Measurements from ENCODE around the gene BLCAP.

The BLCAP gene

DNA sequence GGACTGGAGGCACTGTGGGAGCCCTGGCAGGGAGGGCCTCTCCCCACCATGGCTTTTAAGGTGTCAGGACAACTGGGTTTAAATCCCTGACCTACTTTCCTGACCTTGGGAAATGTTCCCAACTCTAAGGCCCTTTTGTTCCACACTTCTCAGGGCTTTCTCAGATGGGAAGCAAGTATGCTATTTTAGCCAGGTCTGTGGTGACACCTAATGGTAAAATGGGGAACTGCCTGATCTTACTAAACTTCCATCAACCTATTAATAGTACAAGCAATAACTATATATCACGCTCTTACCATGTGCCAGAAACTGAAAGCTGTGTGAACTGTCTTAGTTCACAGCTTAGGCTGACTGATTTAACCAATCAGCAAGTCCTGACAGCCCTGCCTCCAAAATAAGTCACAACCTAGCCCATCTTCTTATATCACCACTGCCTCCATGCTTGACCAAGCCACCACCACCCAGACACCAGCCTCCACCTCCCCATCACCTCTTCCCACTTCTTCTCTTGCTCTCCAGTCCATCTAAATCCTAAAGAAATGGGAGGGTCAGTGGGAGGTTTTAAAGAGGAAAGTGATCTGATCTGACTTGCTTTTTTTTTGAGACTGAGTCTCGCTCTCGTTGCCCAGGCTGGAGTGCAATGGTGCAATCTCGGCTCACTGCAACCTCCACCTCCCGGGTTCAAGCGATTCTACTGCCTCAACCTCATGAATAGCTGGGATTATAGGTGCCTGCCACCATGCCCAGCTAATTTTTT, 6.9 kb upstream of the BLCAP start:
- in situ Hi-C loops (cut with MboI; ENCODE audit: low sequenced_read_pairs), result loop anchor here (5.0 kb wide), 2 partner anchors 267 to 337 kb away; no protein-coding TSS in a partner anchor

DNA sequence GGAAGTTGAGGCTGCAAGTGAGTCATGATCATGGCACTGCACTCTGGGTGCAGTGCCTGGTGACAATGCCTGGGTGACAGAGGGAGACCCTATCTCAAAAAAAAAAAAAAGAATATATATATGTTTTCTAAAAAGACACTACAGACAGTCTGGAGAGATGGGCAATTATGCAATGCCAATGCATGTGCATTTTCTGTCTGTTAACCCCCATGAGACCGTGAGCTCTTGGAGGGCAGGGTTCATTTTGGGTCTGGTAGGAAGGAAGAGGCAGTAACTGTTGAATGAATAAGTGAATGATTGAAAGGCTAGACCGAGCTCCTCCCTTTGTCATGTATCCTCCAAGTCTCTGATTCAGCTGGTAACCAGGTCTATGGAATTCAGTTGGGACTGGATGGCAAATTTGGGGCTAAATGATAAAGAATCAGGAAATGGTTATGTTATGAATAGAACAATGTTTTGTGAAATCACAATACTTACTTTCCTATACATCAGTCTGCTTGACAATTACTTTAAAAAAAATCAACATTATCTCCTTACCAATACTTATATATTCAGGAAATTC, 5.6 kb upstream of the BLCAP start:
- in situ Hi-C loops (cut with MboI; ENCODE audit: low sequenced_read_pairs), result loop anchor here (5.0 kb wide), 1 partner anchor 266 kb away; no protein-coding TSS in a partner anchor

DNA sequence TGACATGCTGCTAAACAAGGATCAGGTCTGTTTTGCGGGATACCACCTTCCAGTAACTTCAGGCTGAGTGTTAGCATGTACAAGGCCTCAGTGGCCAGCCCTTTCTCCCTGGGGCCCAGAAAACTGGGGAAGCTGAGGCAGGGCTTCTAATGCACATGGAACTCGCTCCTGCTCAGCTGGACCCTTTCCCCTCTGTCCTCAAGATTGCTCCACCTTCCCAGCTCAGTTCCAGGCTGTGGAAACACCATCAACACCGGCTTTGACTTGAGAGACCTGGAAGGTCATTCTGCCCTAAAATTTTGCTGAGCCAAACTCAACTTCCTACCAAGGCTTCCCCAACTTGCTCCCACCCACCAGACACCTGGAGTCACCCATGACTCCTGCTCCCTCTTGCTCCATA, 4.2 kb upstream of the BLCAP start:
- in situ Hi-C loops (cut with MboI; ENCODE audit: low sequenced_read_pairs), result loop anchor here (5.0 kb wide), 1 partner anchor 265 kb away; no protein-coding TSS in a partner anchor

DNA sequence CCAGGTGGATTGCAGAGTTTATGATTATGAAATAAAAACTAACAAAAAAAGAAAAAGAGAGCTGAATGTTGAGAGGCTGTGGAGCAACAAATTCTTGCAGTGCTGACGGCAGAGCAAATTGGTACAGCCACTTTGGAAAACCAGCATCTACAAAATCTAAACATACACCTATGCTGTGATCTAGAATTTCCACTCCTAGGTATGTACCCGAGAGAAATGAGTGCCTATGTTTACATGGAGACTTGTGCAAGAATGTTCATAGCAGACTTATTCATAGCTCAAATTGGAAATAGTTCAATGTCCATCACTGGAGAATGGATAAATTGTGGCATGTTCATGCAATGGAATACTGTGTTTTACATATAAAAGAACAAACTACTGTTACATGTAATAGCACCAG, 3.0 kb upstream of the BLCAP start:
- in situ Hi-C loops (cut with MboI; ENCODE audit: low sequenced_read_pairs), result loop anchor here (5.0 kb wide), 1 partner anchor 263 kb away; no protein-coding TSS in a partner anchor

DNA sequence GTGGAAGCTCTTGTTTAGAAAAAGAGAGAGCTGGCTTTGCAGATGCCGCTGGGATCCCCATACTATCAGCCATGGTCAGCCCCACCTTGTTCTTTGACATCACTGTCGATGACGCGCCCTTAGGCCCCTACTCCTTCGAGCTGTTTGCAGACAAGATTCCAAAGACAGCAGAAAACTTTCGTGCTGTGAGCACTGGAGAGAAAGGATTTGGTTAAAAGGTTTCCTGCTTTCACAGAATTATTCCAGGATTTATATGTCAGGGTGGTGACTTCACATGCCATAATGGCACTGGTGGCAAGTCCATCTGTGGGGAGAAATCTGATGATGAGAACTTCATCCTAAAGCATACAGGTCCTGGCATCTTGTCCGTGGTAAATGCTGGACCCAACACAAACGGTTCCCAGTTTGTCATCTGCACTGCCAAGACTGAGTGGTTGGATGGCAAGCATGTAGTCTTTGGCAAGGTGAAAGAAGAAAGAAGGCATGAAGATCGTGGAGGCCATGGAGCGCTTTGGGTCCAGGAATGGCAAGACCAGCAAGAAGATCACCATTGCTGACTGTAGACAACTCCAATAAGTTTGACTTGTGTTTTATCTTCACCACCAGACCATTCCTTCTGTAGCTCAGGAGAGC, 2.4 kb upstream of the BLCAP start:
- in situ Hi-C loops (cut with MboI; ENCODE audit: low sequenced_read_pairs), result loop anchor here (5.0 kb wide), 1 partner anchor 263 kb away; no protein-coding TSS in a partner anchor

DNA sequence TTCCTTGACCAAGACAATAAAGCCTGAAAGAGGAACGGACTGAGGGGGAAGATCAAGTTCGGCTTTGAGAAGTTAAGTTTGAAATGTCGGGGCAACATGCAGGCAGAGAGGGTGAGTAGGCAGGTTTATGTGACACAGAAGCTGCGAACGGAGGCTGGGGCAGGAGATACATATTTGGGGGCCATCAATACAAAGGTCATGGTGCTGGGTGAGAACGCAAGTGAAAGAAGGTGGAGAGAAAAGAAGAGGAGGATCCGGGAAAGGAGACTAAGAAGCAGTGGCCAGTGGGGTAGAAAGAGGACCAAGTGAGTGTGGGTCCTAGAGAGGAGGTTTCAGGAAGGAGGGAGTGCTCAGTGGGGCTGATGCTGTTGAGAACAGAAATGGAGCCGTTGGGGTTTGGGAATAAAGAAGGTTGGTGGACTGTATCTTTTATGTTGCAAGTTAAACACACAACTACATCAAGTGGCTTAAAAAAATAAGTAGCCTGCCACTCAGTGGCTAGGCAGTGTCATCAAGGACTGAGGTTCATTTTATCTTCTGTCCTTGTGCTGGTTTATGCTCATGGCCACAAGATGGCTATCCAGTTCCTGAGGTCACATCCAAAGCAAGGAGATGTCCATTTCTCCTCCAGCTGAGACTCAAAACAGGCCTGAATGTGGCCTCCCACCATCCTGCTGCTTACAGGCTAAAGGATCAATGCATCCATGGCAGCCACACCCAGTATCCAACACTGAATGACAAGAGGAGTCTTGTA, 1.7 kb upstream of the BLCAP start:
- in situ Hi-C loops (cut with MboI; ENCODE audit: low sequenced_read_pairs), result no loop called here

DNA sequence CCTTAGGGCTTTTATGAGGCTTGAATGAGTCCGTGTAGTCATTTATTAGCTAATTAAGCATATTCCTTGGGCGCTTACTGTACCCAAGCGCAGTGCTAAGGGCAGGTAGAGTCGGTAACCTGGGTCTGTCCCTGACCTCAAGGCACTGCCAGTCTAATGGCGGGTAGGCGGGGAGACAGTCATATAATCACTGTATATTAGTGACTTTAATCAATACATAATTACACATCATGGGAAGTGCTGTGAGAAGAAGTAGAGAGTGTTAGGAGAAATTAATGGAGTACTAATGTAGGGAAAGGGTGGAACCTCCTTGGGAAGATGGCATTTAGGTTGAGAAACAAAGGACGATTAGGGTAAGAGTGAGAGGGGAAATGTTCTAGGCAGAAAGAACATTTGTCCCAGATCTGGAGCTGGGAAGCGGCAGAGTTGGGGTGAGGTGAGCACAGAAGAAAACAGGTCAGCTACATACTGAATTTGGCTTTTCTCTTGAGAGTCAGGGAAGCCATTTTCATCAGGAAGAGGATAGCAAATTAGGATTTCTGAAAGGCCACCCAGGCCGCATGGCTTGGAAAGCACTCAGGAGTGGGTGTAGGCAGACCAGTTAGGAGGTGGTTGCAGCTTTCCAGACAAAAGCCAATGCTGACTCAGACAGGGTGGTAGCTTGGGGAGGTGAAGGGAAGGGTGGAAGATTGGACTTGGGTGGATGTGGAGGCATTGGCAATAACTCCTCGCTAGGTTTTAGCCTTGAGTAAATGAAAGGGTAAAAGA, 954 bp upstream of the BLCAP start:
- in situ Hi-C loops (cut with MboI; ENCODE audit: low sequenced_read_pairs), result no loop called here

DNA sequence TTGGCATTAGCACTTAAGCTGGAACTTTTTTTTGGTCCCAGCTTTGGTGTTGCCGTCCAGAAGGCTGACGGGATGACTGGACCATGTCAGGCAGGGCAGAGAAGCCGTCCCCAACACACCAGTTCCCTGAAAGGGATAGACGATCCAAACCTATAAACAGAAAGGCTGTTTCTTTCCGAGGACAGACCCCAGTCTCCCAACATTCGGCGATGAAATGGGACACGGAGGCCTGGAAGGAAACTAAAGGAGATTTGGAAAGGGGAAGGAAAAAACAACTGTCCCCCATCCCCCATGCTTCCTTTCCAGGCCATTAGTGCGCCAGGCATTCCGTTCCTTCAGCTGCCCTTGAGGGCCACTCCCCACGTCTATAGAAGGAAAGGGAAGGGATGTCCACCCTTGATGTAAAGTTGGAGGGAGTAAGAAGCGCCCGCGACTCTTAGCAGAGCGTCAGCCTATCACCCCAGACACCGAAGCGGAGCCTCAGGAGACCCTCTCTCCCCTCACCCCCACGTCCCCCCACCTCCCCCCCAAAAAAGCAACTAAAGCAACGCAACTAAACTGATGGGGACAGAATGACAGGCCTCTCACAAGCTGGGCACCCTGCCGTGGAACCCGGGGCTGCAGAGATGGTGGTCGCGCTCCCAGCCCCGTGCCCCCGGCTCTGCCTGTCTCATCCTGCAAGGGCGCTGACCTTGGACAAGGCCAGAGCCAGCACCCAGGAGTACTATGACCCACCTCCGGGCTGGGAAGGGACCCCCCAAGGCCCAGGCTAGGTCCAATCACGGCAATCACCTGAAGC, 638 bp downstream of the BLCAP start:
- in situ Hi-C loops (cut with MboI; ENCODE audit: low sequenced_read_pairs), result no loop called here

DNA sequence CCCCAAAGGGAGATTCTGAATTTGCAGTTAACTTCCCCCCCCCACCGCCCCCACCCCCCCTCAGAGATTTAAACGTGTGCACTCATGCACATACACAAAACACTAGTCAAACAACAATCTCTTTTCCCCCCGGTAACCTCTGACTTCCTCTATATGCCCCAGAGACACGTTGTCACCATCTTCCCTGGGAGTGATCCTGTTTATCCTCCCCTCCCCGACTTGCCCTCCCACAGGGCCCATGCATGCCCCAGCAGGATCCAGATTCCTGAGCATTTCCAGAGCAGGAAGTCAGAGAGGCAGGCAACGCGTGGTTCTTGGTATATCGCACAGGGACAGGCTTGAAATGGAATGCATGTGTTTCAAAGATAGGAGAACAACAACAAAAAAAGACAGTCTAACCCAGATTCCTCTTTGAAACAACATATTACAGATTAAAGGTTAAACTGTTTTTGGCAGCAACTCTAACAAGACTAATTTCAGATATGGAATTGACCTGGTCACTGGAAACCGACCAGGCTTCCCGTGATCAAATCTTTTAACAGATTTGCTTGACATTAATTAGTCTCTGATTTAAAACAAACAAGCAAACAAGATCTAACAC, 1.3 kb downstream of the BLCAP start:
- in situ Hi-C loops (cut with MboI; ENCODE audit: low sequenced_read_pairs), result no loop called here

DNA sequence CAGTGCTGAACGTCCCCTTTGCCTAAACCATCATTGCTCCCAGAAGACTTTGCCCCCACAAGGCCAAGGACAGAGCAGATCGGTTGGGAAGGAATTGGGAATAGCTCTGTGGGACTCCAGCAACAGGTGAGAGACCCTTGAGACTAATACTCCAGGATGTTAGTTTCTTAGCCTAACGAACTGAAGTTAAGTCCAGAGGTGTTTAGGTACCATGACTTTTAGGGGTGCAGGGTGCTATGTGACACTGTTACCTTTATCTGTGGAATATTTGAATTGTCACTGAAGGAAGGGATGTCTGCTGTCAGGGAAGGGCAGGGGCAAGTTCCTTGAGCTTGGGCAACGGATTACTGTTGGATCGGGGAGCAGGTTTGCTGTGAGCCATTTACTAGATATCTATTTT, 1.9 kb downstream of the BLCAP start:
- in situ Hi-C loops (cut with MboI; ENCODE audit: low sequenced_read_pairs), result no loop called here

DNA sequence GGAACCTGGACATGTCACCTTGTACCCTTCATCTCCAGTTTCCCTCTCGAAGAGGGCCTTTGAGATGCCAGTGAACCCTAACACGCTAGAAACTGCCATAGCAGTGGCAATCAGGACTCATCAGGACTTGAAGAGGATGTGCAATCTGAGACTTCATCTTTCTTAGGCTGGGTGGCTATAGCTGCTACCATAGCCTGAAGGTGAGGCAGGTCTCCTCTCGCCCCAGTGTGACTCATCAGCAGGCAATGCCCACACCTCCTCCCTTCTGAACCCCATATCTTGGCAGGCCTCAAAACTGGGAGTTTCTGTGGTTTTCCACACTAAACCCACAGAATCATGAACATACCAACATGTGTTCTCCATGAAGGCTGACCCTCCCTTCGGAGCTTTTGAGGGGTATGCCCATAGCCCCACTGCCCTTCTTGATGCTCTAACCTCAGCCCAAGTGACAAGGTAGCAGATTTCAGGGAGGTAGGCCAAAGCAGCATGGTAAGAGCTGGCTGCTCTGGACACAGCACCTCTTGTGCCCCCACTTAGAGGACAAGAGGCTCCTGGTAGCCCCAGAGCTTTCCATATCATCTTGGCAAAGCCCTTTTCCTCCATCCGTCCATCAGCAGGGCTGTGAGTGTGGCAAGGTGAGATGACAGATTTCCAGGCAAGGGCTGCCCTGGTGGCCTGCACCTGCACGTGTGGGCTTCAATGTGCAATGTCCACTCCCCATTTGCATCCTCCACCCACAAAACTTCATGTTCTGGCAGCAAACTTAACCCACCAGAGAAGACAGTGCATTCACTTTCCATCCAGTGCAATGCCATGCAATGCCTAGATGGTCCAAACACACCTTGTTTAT, 2.6 kb downstream of the BLCAP start:
- in situ Hi-C loops (cut with MboI; ENCODE audit: low sequenced_read_pairs), result no loop called here

DNA sequence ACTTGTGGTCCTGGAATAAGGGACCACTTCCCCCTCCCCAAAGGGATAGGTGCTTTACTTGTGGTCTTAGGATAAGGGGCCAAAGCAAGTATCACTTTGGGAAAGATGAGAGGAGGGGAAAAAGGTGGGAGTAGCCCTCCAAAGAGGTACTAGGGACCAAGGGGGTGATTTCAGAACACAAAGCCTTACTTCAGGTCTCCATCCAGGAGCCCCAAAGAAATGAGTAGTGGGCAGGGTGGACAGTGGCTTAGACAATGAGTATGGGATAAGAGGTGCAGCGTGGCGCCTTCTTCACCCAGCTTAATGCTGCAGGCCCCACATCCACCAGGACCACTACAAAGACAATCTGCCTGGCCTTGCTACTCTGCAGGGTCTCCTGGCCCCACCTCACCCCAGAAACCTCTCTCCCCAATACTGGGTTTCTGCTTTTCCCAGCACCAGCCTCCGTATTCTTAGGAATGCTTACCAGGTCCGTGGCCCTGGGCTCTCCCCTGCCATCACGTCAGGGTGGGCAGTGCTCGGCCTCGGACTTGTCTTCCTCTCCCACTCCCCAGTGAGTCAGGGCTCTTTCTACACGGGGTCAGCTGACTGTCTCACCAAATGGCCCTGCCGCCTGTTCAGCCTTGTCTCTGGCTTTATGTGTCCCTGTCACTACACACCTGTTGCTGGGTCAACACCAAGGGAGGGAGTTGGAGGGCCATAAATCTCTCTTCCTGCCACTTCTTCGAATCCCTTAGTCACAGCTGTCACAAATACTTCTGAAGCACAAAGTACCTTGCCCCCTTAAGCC, 3.6 kb downstream of the BLCAP start:
- in situ Hi-C loops (cut with MboI; ENCODE audit: low sequenced_read_pairs), result no loop called here

DNA sequence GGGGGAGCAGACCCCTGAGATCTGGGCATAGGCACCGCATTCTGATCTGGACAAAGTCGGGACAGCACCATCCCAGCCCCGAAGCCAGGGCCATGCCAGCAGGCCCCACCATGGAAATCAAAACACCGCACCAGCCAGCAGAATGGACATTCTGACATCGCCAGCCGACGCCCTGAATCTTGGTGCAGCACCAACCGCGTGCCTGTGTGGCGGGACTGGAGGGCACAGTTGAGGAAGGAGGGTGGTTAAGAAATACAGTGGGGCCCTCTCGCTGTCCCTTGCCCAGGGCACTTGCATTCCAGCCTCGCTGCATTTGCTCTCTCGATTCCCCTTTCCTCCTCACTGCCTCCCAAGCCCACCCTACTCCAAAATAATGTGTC, 4.7 kb downstream of the BLCAP start:
- in situ Hi-C loops (cut with MboI; ENCODE audit: low sequenced_read_pairs), result no loop called here

DNA sequence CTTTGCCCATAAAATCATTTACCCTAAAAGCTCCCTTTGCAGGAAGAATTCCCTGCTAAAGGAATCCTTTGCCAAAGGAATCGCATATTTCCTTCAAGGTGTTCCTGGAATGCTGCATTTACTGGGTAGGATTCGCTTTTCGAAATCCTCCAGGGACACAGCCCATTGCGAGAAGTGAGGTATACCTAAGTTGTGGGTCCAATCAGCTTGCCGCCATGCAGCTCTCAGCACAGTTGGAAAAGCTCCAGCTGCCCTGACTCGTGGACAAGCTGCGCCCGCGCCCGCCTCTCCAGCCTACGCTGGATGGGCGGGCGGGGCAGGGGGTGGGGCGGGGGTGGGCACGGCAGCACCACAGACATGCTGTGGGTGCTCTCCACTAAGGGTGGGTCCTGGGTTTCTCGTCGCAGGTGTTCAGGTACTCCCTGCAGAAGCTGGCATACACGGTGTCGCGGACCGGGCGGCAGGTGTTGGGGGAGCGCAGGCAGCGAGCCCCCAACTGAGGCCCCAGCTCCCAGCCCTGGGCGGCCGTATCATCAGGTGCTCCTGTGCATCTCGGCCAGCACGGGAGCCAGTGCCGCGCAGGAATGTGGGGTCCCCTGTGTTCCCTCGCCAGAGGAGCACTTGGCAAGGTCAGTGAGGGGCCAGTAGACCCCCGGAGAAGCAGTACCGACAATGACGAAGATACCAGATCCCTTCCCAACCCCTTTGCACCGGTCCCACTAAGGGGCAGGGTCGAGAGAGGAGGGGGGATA, 5.2 kb downstream of the BLCAP start:
- in situ Hi-C loops (cut with MboI; ENCODE audit: low sequenced_read_pairs), result no loop called here

DNA sequence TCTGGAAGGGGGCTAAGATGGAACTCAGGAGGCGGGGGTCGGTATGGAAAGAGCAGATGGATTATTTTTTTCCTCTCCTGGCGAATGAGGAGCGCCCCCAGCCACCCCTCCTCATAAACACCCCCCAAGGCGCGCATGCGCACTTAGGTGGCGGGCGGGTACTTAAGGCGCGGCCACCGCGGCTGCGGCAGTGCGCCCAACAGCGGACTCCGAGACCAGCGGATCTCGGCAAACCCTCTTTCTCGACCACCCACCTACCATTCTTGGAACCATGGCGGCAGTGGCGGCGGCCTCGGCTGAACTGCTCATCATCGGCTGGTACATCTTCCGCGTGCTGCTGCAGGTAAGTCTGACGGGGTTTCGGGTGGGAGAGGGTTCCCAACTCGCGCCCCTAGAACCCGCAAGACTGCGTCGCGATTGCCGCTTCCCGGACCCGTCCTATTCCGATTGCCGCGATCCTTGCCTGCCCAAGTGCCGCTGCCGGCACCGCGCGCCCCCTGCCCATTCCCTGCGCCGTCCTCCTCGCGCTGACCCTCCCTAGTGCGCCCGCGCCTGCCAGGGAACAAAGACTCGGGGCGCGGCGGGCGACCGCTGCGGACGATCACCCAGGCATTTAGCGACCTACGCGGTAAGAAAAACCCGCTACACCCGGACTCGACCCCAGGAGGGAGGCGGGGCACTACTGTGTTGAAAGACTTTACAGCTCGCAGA, 6.5 kb downstream of the BLCAP start, which contains the start of gene NNAT:
TSS of gene NNAT (plus strand) at position 190 of the 711 bp plus-strand sequence. CDS start at position 272, 82 bp downstream.
- in situ Hi-C loops (cut with MboI; ENCODE audit: low sequenced_read_pairs), result no loop called here

DNA sequence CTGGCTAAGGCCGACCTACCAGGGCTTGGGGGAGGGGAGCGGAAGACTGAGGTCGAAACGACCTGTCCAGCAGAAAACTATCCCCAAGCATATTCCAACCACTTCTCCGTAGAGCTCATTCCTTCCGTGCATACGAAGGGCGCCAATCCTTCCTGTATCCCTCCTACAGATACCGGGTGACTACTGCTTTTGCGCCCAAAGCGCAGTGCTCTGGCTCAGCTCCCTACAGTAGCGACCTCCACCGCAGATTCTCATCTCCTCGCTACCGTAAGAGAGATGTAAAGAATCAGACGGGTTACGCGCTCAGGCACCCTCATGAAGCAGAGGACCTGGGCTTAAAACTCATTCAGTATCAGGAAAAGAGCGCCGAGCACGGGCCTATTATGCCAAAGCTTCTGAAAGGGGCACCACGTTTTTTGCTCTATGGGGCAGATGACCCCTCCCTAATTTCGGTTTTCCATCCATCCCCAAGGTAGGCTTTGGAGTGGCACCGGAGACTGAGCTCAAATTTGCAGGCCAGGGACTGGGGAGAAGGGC, 7.2 kb downstream of the BLCAP start:
- in situ Hi-C loops (cut with MboI; ENCODE audit: low sequenced_read_pairs), result no loop called here
